ENCODE results near the gene STARD9. TPM values are rescaled to one million over a fixed set of nuclear protein-coding genes. Genes with fewer than 3 reads are reported as not detected.

Gene STARD9
- total and polyA plus RNA-seq, 12 donors, result 2.3 to 15.7 (median 6.1) TPM

DNA sequence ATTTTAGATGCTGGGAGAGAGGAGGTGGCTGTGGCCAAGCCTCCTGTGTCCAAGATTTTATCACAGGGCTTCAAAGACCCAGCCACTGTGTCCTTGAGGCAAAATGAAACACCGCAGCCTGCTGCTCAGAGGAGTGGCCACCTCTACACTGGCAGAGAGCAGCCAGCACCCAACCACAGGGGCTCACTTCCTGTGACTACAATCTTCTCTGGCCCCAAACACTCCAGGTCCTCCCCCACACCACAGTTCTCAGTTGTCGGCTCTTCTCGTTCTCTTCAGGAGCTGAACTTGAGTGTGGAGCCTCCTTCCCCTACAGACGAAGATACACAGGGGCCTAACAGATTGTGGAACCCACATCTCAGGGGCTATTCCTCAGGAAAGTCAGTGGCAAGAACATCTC is 115.9 kb downstream of the STARD9 start:
- no peak for ATAC-seq
- peaks cover 0 to 5% (median 0%) of the 10 kb centered on the region in 9 donors for H3K4me1 ChIP-seq
- no peaks in the 10 kb centered on the region for H3K9me3 ChIP-seq
- TF ChIP-seq, protein P1, sequence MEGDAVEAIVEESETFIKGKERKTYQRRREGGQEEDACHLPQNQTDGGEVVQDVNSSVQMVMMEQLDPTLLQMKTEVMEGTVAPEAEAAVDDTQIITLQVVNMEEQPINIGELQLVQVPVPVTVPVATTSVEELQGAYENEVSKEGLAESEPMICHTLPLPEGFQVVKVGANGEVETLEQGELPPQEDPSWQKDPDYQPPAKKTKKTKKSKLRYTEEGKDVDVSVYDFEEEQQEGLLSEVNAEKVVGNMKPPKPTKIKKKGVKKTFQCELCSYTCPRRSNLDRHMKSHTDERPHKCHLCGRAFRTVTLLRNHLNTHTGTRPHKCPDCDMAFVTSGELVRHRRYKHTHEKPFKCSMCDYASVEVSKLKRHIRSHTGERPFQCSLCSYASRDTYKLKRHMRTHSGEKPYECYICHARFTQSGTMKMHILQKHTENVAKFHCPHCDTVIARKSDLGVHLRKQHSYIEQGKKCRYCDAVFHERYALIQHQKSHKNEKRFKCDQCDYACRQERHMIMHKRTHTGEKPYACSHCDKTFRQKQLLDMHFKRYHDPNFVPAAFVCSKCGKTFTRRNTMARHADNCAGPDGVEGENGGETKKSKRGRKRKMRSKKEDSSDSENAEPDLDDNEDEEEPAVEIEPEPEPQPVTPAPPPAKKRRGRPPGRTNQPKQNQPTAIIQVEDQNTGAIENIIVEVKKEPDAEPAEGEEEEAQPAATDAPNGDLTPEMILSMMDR (IDR thresholded peaks at IDR 0.05), result no peak
- no peak overlapping the region for H3K27ac ChIP-seq
- H3K27me3 ChIP-seq, result no peaks in the 10 kb centered on the region
- whole genome bisulfite sequencing, 2 donors, result 76 to 88% methylated on average over 4 of the region's 4 CpGs
- H3K36me3 ChIP-seq, result peaks cover 0 to 100% (median 29%) of the 10 kb centered on the region in 9 donors
- intact Hi-C loops (cut with DNase I), result no loop called here
- no peak for DNase-seq
- no peak overlapping the region for H3K4me3 ChIP-seq

DNA sequence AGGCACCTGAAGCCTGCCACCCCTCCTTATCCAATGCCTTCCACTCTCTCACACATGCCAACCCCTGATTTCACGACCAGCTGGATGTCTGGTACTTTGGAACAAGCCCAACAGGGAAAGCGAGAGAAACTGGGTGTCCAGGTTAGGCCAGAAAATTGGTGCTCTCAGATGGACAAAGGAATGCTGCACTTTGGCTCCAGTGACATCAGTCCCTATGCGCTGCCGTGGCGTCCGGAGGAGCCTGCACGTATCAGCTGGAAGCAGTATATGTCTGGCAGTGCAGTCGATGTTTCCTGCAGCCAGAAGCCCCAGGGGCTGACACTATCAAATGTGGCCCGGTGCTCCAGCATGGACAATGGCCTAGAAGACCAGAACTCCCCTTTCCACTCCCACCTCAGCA is 116.4 kb downstream of the STARD9 start:
- Histone ChIP-seq H3K27me3 (no peaks in the 10 kb centered on the region), H3K36me3 (peaks cover 0 to 100% (median 25%) of the 10 kb centered on the region in 9 donors), H3K4me1 (peaks cover 0 to 5% (median 0%) of the 10 kb centered on the region in 9 donors), H3K4me3 (no peak overlapping the region), H3K9me3 (no peaks in the 10 kb centered on the region), H3K27ac (no peak overlapping the region)
- DNase-seq (no peak), ATAC-seq (no peak)
- TF ChIP-seq, protein P1 (IDR thresholded peaks at IDR 0.05), result no peak
- 74 to 79% methylated on average over 9 of the region's 9 CpGs for WGBS, 2 donors
- intact Hi-C loops (cut with DNase I), result no loop called here

DNA sequence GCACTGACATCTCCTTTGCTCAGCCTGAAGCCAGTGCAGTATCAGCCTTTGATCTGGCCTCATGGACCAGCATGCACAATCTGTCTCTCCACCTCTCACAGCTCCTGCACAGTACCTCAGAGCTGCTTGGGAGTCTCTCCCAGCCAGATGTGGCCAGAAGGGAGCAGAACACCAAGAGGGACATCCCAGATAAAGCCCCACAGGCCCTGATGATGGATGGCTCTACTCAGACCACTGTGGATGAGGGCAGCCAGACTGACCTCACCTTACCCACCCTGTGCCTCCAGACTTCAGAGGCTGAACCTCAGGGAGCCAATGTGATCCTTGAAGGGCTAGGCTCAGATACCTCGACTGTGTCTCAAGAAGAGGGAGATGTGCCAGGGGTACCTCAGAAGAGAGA is 117.1 kb downstream of the STARD9 start:
- WGBS, 2 donors, result 100% methylated on average over 1 of the region's 1 CpG
- intact Hi-C loops (cut with DNase I), result no loop called here
- DNase-seq, result no peak
- no peak for ATAC-seq
- Histone ChIP-seq H3K27ac (no peak overlapping the region), H3K9me3 (no peaks in the 10 kb centered on the region), H3K4me1 (peaks cover 0 to 5% (median 0%) of the 10 kb centered on the region in 9 donors), H3K4me3 (no peak overlapping the region), H3K27me3 (no peaks in the 10 kb centered on the region), H3K36me3 (peaks cover 0 to 100% (median 21%) of the 10 kb centered on the region in 9 donors)
- TF ChIP-seq, protein P1 (IDR thresholded peaks at IDR 0.05), result no peak

DNA sequence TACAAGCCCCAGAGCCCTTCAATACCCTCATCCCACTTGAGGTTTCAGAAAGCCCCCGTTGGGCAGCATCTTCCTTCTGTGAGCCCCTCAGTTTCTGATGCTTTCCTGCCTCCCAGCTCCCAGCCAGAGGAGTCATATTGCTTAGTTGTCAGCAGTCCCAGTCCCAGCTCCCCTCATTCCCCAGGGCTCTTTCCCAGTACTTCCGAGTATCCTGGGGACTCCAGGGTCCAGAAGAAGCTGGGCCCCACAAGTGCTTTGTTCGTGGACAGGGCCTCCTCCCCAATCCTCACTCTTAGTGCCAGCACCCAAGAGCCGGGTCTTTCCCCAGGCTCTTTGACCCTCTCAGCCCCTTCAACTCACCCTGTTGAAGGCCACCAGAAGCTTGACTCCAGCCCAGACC is 117.6 kb downstream of the STARD9 start:
- Histone ChIP-seq H3K9me3 (no peaks in the 10 kb centered on the region), H3K36me3 (peaks cover 0 to 100% (median 21%) of the 10 kb centered on the region in 9 donors), H3K27ac (no peak overlapping the region), H3K4me3 (no peak overlapping the region), H3K4me1 (peaks cover 0 to 5% (median 0%) of the 10 kb centered on the region in 9 donors), H3K27me3 (no peaks in the 10 kb centered on the region)
- 91 to 94% methylated on average over 4 of the region's 4 CpGs for WGBS, 2 donors
- no peak for DNase-seq
- no peak for ATAC-seq
- intact Hi-C loops (cut with DNase I), result no loop called here
- TF ChIP-seq, protein P1 (IDR thresholded peaks at IDR 0.05), result no peak
